Measurements from ENCODE around the gene TET1. TPM values are rescaled to one million over a fixed set of nuclear protein-coding genes. Genes with fewer than 3 reads are reported as not detected.
"Not testable (repeated sequence)": the region's sequence is repeated elsewhere in the genome, so short reads cannot be mapped to it uniquely, and the experiment has no call there.

TET1 gene
- total RNA-seq, 8 experiments from 2014 or later: 0.10 to 29.8 (median 23.4) TPM

- WGBS, 10 experiments: 0 to 35% (median 5%) methylated on average over 2 to 11 of the region's 17 CpGs
Observed at GRCh38 chr10:68600041-68600778, 40.1 kb downstream of the TET1 start.

GRCh38 chr10:68601501-68602265, 41.5 kb downstream of the TET1 start:
- Histone ChIP-seq H3K4me1 (replicated peaks in 1 of 2) (peaks cover 21 to 23% of the 10 kb centered on the region in 2 donors), H3K4me3 (peak overlapping the region; percentile 31 to 45 (median 32)), H3K27ac (no peak overlapping the region)
- ATAC-seq (replicated peaks in 6 of 8): no peak
- WGBS, 10 experiments: 0 to 100% (median 76%) methylated on average over 1 to 2 of the region's 2 CpGs
- in situ Hi-C loops (cut with MboI; ENCODE audit: low pct_unique_long_range_greater_than_20kb in 2 of 9, low sequenced_read_pairs in 9 of 9, unreplicated experiment in 9 of 9): no loop called here

More at GRCh38 chr10:68600041-68600778, 40.1 kb downstream of the TET1 start:
- ATAC-seq (replicated peaks in 6 of 8): peak; percentile 90 to 98 (median 96)
- Histone ChIP-seq H3K4me3 (peak overlapping the region; percentile 31 to 45 (median 32)), H3K4me1 (replicated peaks in 1 of 2) (peaks cover 21 to 23% of the 10 kb centered on the region in 2 donors), H3K27ac (peak overlapping the region; percentile 86 to 90)
- in situ Hi-C loops (cut with MboI; ENCODE audit: low pct_unique_long_range_greater_than_20kb in 2 of 9, low sequenced_read_pairs in 9 of 9, unreplicated experiment in 9 of 9): no loop called here

GRCh38 chr10:68602434-68602833, 42.3 kb downstream of the TET1 start:
- ATAC-seq (replicated peaks in 6 of 8): no peak
- peak overlapping the region in 2 of 5 donors; percentile 31 to 45 for H3K4me3 ChIP-seq

GRCh38 chr10:68603766-68604165, 43.6 kb downstream of the TET1 start:
- in situ Hi-C loops (cut with MboI; ENCODE audit: low pct_unique_long_range_greater_than_20kb in 2 of 9, low sequenced_read_pairs in 9 of 9, unreplicated experiment in 9 of 9): no loop called here
- no peak for ATAC-seq (replicated peaks in 6 of 8)
- Histone ChIP-seq H3K27ac (no peak overlapping the region), H3K4me3 (no peak overlapping the region), H3K4me1 (replicated peaks in 1 of 2) (peaks cover 19 to 21% of the 10 kb centered on the region in 2 donors)
- 70 to 100% (median 85%) methylated on average over 1 to 3 of the region's 3 CpGs; no CpG with 5 or more reads in 2 of the 10 experiments for WGBS, 10 experiments

More at GRCh38 chr10:68602434-68602833, 42.3 kb downstream of the TET1 start:
- Histone ChIP-seq H3K27ac (no peak overlapping the region), H3K4me1 (replicated peaks in 1 of 2) (peaks cover 21 to 23% of the 10 kb centered on the region in 2 donors)
- 32 to 93% (median 83%) methylated on average over 1 to 2 of the region's 2 CpGs; no CpG with 5 or more reads in 1 of the 10 experiments for WGBS, 10 experiments
- in situ Hi-C loops (cut with MboI; ENCODE audit: low pct_unique_long_range_greater_than_20kb in 2 of 9, low sequenced_read_pairs in 9 of 9, unreplicated experiment in 9 of 9): no loop called here

GRCh38 chr10:68604441-68604840, 44.3 kb downstream of the TET1 start:
- no peak for ATAC-seq (replicated peaks in 6 of 8)
- in situ Hi-C loops (cut with MboI; ENCODE audit: low pct_unique_long_range_greater_than_20kb in 2 of 9, low sequenced_read_pairs in 9 of 9, unreplicated experiment in 9 of 9): no loop called here
- 86 to 100% (median 100%) methylated on average over 1 of the region's 1 CpG; no CpG with 5 or more reads in 6 of the 10 experiments for WGBS, 10 experiments
- Histone ChIP-seq H3K4me1 (replicated peaks in 1 of 2) (peaks cover 12 to 14% of the 10 kb centered on the region in 2 donors), H3K27ac (no peak overlapping the region), H3K4me3 (no peak overlapping the region)

- Histone ChIP-seq H3K4me1 (replicated peaks in 1 of 2) (peaks cover 7% of the 10 kb centered on the region in 2 donors), H3K4me3 (no peak overlapping the region), H3K27ac (no peak overlapping the region)
- ATAC-seq (replicated peaks in 6 of 8): no peak
- in situ Hi-C loops (cut with MboI; ENCODE audit: low pct_unique_long_range_greater_than_20kb in 2 of 9, low sequenced_read_pairs in 9 of 9, unreplicated experiment in 9 of 9): no loop called here
- WGBS, 10 experiments: 24 to 100% (median 81%) methylated on average over 3 to 5 of the region's 5 CpGs
Observed at GRCh38 chr10:68606918-68607317, 46.8 kb downstream of the TET1 start.

- 67 to 98% (median 93%) methylated on average over 1 to 8 of the region's 10 CpGs; no CpG with 5 or more reads in 4 of the 10 experiments for WGBS, 10 experiments
- ATAC-seq (replicated peaks in 6 of 8); H3K4me1 ChIP-seq (replicated peaks in 1 of 2); H3K27ac ChIP-seq; in situ Hi-C loops (cut with MboI; ENCODE audit: low pct_unique_long_range_greater_than_20kb in 2 of 9, low sequenced_read_pairs in 9 of 9, unreplicated experiment in 9 of 9); H3K4me3 ChIP-seq: not testable (repeated sequence)
Observed at GRCh38 chr10:68610023-68610422, 49.9 kb downstream of the TET1 start.

- Histone ChIP-seq H3K4me3 (no peak overlapping the region), H3K4me1 (replicated peaks in 1 of 2) (no peaks in the 10 kb centered on the region), H3K27ac (no peak overlapping the region)
- ATAC-seq (replicated peaks in 6 of 8): no peak
- in situ Hi-C loops (cut with MboI; ENCODE audit: low pct_unique_long_range_greater_than_20kb in 2 of 9, low sequenced_read_pairs in 9 of 9, unreplicated experiment in 9 of 9): no loop called here
- WGBS, 10 experiments: 89 to 100% (median 100%) methylated on average over 1 to 3 of the region's 3 CpGs; no CpG with 5 or more reads in 4 of the 10 experiments
Observed at GRCh38 chr10:68611227-68611626, 51.1 kb downstream of the TET1 start.

GRCh38 chr10:68613974-68614373, 53.8 kb downstream of the TET1 start:
- ATAC-seq (replicated peaks in 6 of 8); H3K27ac ChIP-seq; H3K4me1 ChIP-seq (replicated peaks in 1 of 2); H3K4me3 ChIP-seq; in situ Hi-C loops (cut with MboI; ENCODE audit: low pct_unique_long_range_greater_than_20kb in 2 of 9, low sequenced_read_pairs in 9 of 9, unreplicated experiment in 9 of 9): not testable (repeated sequence)

GRCh38 chr10:68617691-68618090, 57.6 kb downstream of the TET1 start:
- H3K27ac ChIP-seq; in situ Hi-C loops (cut with MboI; ENCODE audit: low pct_unique_long_range_greater_than_20kb in 2 of 9, low sequenced_read_pairs in 9 of 9, unreplicated experiment in 9 of 9); H3K4me3 ChIP-seq; H3K4me1 ChIP-seq (replicated peaks in 1 of 2); ATAC-seq (replicated peaks in 6 of 8): not testable (repeated sequence)
- WGBS, 10 experiments: 39 to 100% (median 90%) methylated on average over 1 to 7 of the region's 10 CpGs; no CpG with 5 or more reads in 1 of the 10 experiments

- 30 to 100% (median 75%) methylated on average over 1 of the region's 1 CpG; no CpG with 5 or more reads in 3 of the 10 experiments for WGBS, 10 experiments
- no peak overlapping the region for H3K27ac ChIP-seq
- in situ Hi-C loops (cut with MboI; ENCODE audit: low pct_unique_long_range_greater_than_20kb in 2 of 9, low sequenced_read_pairs in 9 of 9, unreplicated experiment in 9 of 9): no loop called here
Observed at GRCh38 chr10:68618234-68618633, 58.1 kb downstream of the TET1 start.

GRCh38 chr10:68619595-68619994, 59.5 kb downstream of the TET1 start:
- Histone ChIP-seq H3K4me3 (no peak overlapping the region), H3K4me1 (replicated peaks in 1 of 2) (no peaks in the 10 kb centered on the region), H3K27ac (no peak overlapping the region)
- ATAC-seq (replicated peaks in 6 of 8): no peak
- 60 to 100% (median 93%) methylated on average over 1 to 3 of the region's 3 CpGs; no CpG with 5 or more reads in 2 of the 10 experiments for WGBS, 10 experiments
- in situ Hi-C loops (cut with MboI; ENCODE audit: low pct_unique_long_range_greater_than_20kb in 2 of 9, low sequenced_read_pairs in 9 of 9, unreplicated experiment in 9 of 9): no loop called here

More at GRCh38 chr10:68618234-68618633, 58.1 kb downstream of the TET1 start:
- Histone ChIP-seq H3K4me1 (replicated peaks in 1 of 2) (no peaks in the 10 kb centered on the region), H3K4me3 (no peak overlapping the region)
- ATAC-seq (replicated peaks in 6 of 8): no peak

- WGBS, 10 experiments: 32 to 100% (median 85%) methylated on average over 1 to 4 of the region's 4 CpGs; no CpG with 5 or more reads in 2 of the 10 experiments
- Histone ChIP-seq H3K27ac (no peak overlapping the region), H3K4me1 (replicated peaks in 1 of 2) (no peaks in the 10 kb centered on the region), H3K4me3 (no peak overlapping the region)
- in situ Hi-C loops (cut with MboI; ENCODE audit: low pct_unique_long_range_greater_than_20kb in 2 of 9, low sequenced_read_pairs in 9 of 9, unreplicated experiment in 9 of 9): no loop called here
- ATAC-seq (replicated peaks in 6 of 8): no peak
Observed at GRCh38 chr10:68625316-68625921, 65.3 kb downstream of the TET1 start.

Measured in motor neuron (in vitro differentiated cells).